Calu3 (cell line): Measurements from ENCODE around the gene IQCH. TPM values are rescaled to one million over a fixed set of nuclear protein-coding genes. Genes with fewer than 3 reads are reported as not detected.

Experiments used
- BruUV-seq: library from RNA; stranded (reverse); fragments of 400-500 nt; replicated peaks from 2 replicates; lab custom pipeline; 2021; lab: Mats Ljungman, UMichigan
- CTCF ChIA-PET: fragments of 300-600 bp; sonication (Branson Sonifier 250); formaldehyde crosslinking; loops from one replicate; lab custom pipeline; 2022; ENCODE audit warnings: antibody characterized with exemption; lab: Charles Lee
- DNase-seq: peaks from one replicate; pipeline ENCODE4 v3.0.0; 2022
- H3K27ac Mint-ChIP-seq: one replicate; pipeline ENCODE4 v1.8.0; 2022; ENCODE audit warnings: mixed read lengths; ENCODE audit not compliant: unreplicated experiment
- H3K27me3 Mint-ChIP-seq: one replicate; pipeline ENCODE4 v1.8.0; 2022; ENCODE audit warnings: mixed read lengths; ENCODE audit not compliant: unreplicated experiment
- H3K36me3 Mint-ChIP-seq: one replicate; pipeline ENCODE4 v1.8.0; 2022; ENCODE audit warnings: mild to moderate bottlenecking, moderate library complexity, mixed read lengths; ENCODE audit not compliant: insufficient read depth, unreplicated experiment
- H3K4me1 Mint-ChIP-seq: one replicate; pipeline ENCODE4 v1.8.0; 2022; ENCODE audit warnings: mild to moderate bottlenecking, low read depth, mixed read lengths; ENCODE audit not compliant: unreplicated experiment
- H3K4me3 Mint-ChIP-seq: one replicate; pipeline ENCODE4 v1.8.0; 2022; ENCODE audit warnings: mild to moderate bottlenecking, low read depth, moderate library complexity, mixed read lengths; ENCODE audit not compliant: unreplicated experiment
- H3K9me3 Mint-ChIP-seq: one replicate; pipeline ENCODE4 v1.8.0; 2022; ENCODE audit warnings: low read depth, mixed read lengths; ENCODE audit not compliant: unreplicated experiment
- intact Hi-C: fragments of 100-400 bp; cut with micrococcal nuclease; formaldehyde crosslinking; loops from one replicate; pipeline ENCODE4 v1.10.0; 2022; ENCODE audit not compliant: unreplicated experiment
- total RNA-seq: library from RNA; stranded (reverse); gene quantifications from 2 replicates; pipeline ENCODE4 v1.2.3, GENCODE V29; 2022
- TF ChIP-seq, protein P1 (sequence below): fragments of 200-600 bp; IDR thresholded peaks from one replicate; pipeline ENCODE4 v1.8.0; 2022; ENCODE audit warnings: antibody characterized with exemption; ENCODE audit not compliant: unreplicated experiment

IQCH gene
- total RNA-seq, 1 experiment from 2014 or later, result 5.5 TPM

DNA sequence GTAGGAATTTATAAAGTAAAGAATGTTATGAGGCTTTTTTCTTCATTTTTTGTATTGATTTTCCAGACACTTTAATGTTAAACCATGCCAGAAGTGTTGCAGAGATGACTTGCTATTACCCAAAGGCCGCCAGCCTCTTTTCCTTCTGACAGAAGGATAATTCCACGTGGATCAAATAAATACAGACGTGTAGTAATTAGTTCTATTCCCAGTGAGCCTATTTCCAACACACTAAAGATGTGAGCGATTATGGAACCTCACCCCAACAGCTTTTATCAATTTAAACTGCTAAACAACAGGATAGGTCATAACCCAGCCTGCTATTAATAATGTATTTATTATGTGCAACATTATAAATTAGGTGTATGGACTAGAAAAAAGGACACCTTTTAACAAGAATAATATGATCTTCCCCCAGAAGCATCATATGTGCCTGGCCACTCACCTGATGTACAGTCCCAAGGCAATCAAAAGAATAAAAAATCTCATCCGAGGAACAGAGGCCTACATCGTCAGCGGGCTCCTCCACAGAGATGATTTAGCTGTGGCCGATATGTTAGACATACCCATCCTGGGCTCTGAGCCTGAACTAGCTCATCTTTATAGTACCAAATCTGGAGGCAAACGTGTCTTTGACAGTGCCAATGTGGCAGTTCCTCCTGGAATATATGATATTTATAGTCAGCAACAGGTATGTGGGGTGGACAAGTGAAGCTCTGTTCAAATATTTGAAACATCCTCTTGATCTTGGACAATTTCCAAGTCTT is 140.5 kb downstream of the IQCH start:
- no peak for DNase-seq
- no peak overlapping the region for H3K4me3 Mint-ChIP-seq
- intact Hi-C loops, result no loop called here
- H3K36me3 Mint-ChIP-seq, result no peaks in the 10 kb centered on the region
- H3K4me1 Mint-ChIP-seq, result no peaks in the 10 kb centered on the region
- no TSS peak for BruUV-seq
- no peak overlapping the region for H3K27ac Mint-ChIP-seq
- TF ChIP-seq, protein P1, sequence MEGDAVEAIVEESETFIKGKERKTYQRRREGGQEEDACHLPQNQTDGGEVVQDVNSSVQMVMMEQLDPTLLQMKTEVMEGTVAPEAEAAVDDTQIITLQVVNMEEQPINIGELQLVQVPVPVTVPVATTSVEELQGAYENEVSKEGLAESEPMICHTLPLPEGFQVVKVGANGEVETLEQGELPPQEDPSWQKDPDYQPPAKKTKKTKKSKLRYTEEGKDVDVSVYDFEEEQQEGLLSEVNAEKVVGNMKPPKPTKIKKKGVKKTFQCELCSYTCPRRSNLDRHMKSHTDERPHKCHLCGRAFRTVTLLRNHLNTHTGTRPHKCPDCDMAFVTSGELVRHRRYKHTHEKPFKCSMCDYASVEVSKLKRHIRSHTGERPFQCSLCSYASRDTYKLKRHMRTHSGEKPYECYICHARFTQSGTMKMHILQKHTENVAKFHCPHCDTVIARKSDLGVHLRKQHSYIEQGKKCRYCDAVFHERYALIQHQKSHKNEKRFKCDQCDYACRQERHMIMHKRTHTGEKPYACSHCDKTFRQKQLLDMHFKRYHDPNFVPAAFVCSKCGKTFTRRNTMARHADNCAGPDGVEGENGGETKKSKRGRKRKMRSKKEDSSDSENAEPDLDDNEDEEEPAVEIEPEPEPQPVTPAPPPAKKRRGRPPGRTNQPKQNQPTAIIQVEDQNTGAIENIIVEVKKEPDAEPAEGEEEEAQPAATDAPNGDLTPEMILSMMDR, result no peak
- CTCF ChIA-PET, result no interaction called here
- H3K9me3 Mint-ChIP-seq, result no peaks in the 10 kb centered on the region
- no peaks in the 10 kb centered on the region for H3K27me3 Mint-ChIP-seq

DNA sequence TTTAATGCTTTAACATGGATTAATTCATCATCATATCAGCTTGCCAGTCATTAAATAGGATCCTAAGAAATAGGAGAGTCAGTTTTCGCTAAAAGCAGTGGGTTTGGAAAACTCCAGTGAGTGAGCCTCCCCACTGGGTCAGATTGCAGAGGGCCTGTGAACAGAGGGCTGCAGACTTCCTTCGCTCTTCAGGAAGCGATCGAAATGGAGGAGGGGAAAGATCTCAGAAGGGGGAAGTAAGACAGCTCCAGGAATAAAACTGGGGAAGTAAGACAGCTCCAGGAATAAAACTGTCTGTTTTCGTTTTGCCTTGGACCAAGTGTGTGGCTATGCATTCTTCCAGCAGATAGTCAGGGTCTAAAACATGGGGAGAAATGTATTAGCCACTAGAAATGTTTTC is 141.5 kb downstream of the IQCH start:
- Mint-ChIP-seq H3K27ac (no peak overlapping the region), H3K9me3 (no peaks in the 10 kb centered on the region), H3K27me3 (no peaks in the 10 kb centered on the region), H3K4me1 (no peaks in the 10 kb centered on the region), H3K4me3 (no peak overlapping the region), H3K36me3 (no peaks in the 10 kb centered on the region)
- CTCF ChIA-PET, result interaction anchor here (1.1 kb wide), 1 partner anchor 12 kb away, joined by 3 read pairs; no protein-coding TSS in a partner anchor
- intact Hi-C loops, result no loop called here
- DNase-seq, result no peak
- no TSS peak for BruUV-seq
- TF ChIP-seq, protein P1, result no peak

DNA sequence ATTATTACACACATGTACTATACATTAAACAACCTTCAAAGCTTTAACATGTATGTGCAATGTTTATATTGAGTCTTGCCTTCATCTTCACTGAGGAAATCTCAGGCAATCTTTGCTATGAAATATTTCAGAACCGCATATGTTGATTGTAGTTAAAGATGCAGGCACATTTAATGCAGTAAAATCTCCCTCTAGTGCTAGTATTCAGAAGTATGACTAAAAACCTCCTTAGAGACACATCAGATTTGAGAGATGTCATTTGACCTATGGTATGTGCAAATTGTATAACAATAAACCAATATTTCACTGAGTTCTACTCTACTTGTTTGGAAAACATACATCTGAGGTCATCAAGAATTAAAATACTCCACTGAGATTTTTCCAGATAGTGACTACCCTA is 142.6 kb downstream of the IQCH start:
- CTCF ChIA-PET, result no interaction called here
- no peak for DNase-seq
- Mint-ChIP-seq H3K9me3 (no peaks in the 10 kb centered on the region), H3K27ac (no peak overlapping the region), H3K4me3 (no peak overlapping the region), H3K27me3 (no peaks in the 10 kb centered on the region), H3K4me1 (no peaks in the 10 kb centered on the region), H3K36me3 (no peaks in the 10 kb centered on the region)
- no TSS peak for BruUV-seq
- intact Hi-C loops, result no loop called here
- TF ChIP-seq, protein P1, result no peak

DNA sequence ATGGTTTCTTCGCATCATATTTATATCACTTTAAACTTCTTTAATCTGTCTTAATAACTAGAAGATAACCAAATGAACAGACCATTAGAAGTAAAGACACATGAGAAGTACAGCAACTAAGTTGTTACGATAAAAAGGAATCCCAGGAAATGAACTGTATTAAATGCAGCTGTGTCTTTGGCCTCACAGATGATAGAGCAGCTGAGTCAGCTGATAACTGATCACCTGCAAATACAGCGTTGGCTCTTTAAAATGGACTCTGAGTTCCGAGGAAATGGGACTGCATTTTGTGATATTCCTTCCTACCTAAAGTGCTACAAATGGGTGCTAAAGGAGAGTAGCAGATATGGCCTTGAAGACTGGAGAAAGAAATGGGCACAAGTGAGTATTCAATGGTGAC is 145.3 kb downstream of the IQCH start:
- no peaks in the 10 kb centered on the region for H3K4me1 Mint-ChIP-seq
- no TSS peak for BruUV-seq
- H3K4me3 Mint-ChIP-seq, result no peak overlapping the region
- DNase-seq, result no peak
- no peaks in the 10 kb centered on the region for H3K27me3 Mint-ChIP-seq
- intact Hi-C loops, result no loop called here
- TF ChIP-seq, protein P1, result no peak
- no peaks in the 10 kb centered on the region for H3K9me3 Mint-ChIP-seq
- CTCF ChIA-PET, result no interaction called here
- H3K27ac Mint-ChIP-seq, result no peak overlapping the region
- H3K36me3 Mint-ChIP-seq, result no peaks in the 10 kb centered on the region
